GM21529 (cell line): ENCODE data around the gene CCDC201.

Experiments used
- ATAC-seq: cut with Tn5 transposase; IDR thresholded peaks from one replicate; pipeline ENCODE4 v1.9.1; 2021; ENCODE audit not compliant: unreplicated experiment

CCDC201 gene

GRCh38 chr7:45873035-45873354 is at the start of gene CCDC201:
Gene CCDC201 (minus strand): TSS chr7:45873082. CDS start chr7:45873007, 75 bp downstream.
- no peak for ATAC-seq

- no peak for ATAC-seq
These were observed 49.0 kb upstream of the CCDC201 start for GRCh38 chr7:45921699-45922519.

GRCh38 chr7:45921381-45921698 is 48.5 kb upstream of the CCDC201 start:
- no peak for ATAC-seq

- ATAC-seq, result no peak
These were observed 47.9 kb upstream of the CCDC201 start, which contains the start of gene IGFBP3 for GRCh38 chr7:45920502-45921380. Gene IGFBP3 (minus strand): TSS chr7:45921272. CDS start chr7:45921140, 132 bp downstream.

- no peak for ATAC-seq
These were observed 47.1 kb upstream of the CCDC201 start for GRCh38 chr7:45919993-45920459.

GRCh38 chr7:45919231-45919784 is 46.4 kb upstream of the CCDC201 start:
- ATAC-seq, result no peak

- ATAC-seq, result no peak
These were observed 45.7 kb upstream of the CCDC201 start for GRCh38 chr7:45918556-45918955.

- peak; percentile 87 for ATAC-seq
These were observed 44.8 kb upstream of the CCDC201 start for GRCh38 chr7:45917658-45918057.

GRCh38 chr7:45917064-45917463 is 44.2 kb upstream of the CCDC201 start:
- no peak for ATAC-seq

GRCh38 chr7:45915606-45916005 is 42.7 kb upstream of the CCDC201 start:
- ATAC-seq, result no peak

GRCh38 chr7:45914911-45915310 is 42.0 kb upstream of the CCDC201 start:
- ATAC-seq, result no peak

- no peak for ATAC-seq
These were observed 40.1 kb upstream of the CCDC201 start for GRCh38 chr7:45912972-45913371.

GRCh38 chr7:45911311-45911710 is 38.4 kb upstream of the CCDC201 start:
- no peak for ATAC-seq

- ATAC-seq, result no peak
These were observed 38.0 kb upstream of the CCDC201 start for GRCh38 chr7:45910855-45911254.

- no peak for ATAC-seq
These were observed 36.7 kb upstream of the CCDC201 start for GRCh38 chr7:45909561-45909960.

GRCh38 chr7:45902820-45903219 is 29.9 kb upstream of the CCDC201 start:
- ATAC-seq, result no peak

- no peak for ATAC-seq
These were observed 28.7 kb upstream of the CCDC201 start for GRCh38 chr7:45901566-45901965.

GRCh38 chr7:45898222-45898621 is 25.3 kb upstream of the CCDC201 start:
- no peak for ATAC-seq

GRCh38 chr7:45897042-45897690 is 24.3 kb upstream of the CCDC201 start:
- ATAC-seq, result no peak

GRCh38 chr7:45894665-45895062 is 21.8 kb upstream of the CCDC201 start:
- no peak for ATAC-seq

GRCh38 chr7:45893996-45894664 is 21.2 kb upstream of the CCDC201 start:
- ATAC-seq, result no peak
